ENCODE results near the gene APOL2. TPM values are rescaled to one million over a fixed set of nuclear protein-coding genes. Genes with fewer than 3 reads are reported as not detected.
A peak's percentile ranks its signal among the peaks of the same experiment; 100 is the strongest.

Gene APOL2
- total and polyA plus RNA-seq, 10 of the 15 experiments (the other 5 are each of a cell fraction or from before 2014, with no cell fraction given): 4.4 to 39.9 (median 25.0) TPM

GRCh38 chr22:36238373-36239149 is 766 bp downstream of the APOL2 start:
- in situ Hi-C loops (cut with MboI): no loop called here
- WGBS (ENCODE audit: insufficient coverage, insufficient replicate concordance, low lambda C conversion rate, missing lambda C conversion rate): 0% methylated on average over 5 of the region's 5 CpGs
- H3K4me1 ChIP-seq (ENCODE audit: control insufficient read depth, insufficient read depth, low read length): peaks cover 23% of the 10 kb centered on the region
- H4K20me1 ChIP-seq (ENCODE audit: control insufficient read depth, insufficient read depth): no peaks in the 10 kb centered on the region
- TF ChIP-seq STAT1 (conservative IDR thresholded peaks at IDR 0.05) (no peak), SMAD1 (IDR thresholded peaks at IDR 0.05; ENCODE audit: low read depth, partially characterized antibody) (peak; percentile 51), TCF7 (IDR thresholded peaks at IDR 0.05; ENCODE audit: borderline replicate concordance) (no peak), CUX1 (IDR thresholded peaks at IDR 0.05; ENCODE audit: insufficient replicate concordance, low read depth, low read length) (no peak)
- no peaks in the 10 kb centered on the region; the same call in 2 of the 3 replicates for H3K9me3 ChIP-seq (replicated peaks; ENCODE audit: control insufficient read depth, insufficient read depth, low read length)
- H3K27ac ChIP-seq (ENCODE audit: control insufficient read depth, insufficient read depth): peak overlapping the region; percentile 79
- ATAC-seq (peak; percentile 45), DNase-seq (ENCODE audit: low read depth, low spot score) (no peak), FAIRE-seq (no peak)
- H3K4me2 ChIP-seq (ENCODE audit: control insufficient read depth, insufficient read depth): peak overlapping the region; percentile 88
- H3K27me3 ChIP-seq (replicated peaks in 1 of 2; ENCODE audit: control insufficient read depth in 2 of 2, insufficient read depth in 2 of 2, low read length in 1 of 2): no peaks in the 10 kb centered on the region
- RAD21 ChIA-PET (ENCODE audit: unreplicated experiment): interaction anchor here (0.7 to 4.7 kb wide), 15 partner anchors 15 to 243 kb away, joined by 3 to 100 read pairs (median 5); partner anchors contain the start of genes APOL1, APOL3 and APOL4
- H2AFZ ChIP-seq (ENCODE audit: control insufficient read depth, low read depth, low read length): peak overlapping the region; percentile 61; the same call in 1 of the 2 replicates
- H3K79me2 ChIP-seq (ENCODE audit: control insufficient read depth, insufficient read depth, low read length): peaks cover 43% of the 10 kb centered on the region
- SMC1A ChIA-PET (ENCODE audit: uncharacterized antibody, unreplicated experiment): interaction anchor here (0.9 to 9.5 kb wide), 20 partner anchors 10 to 141 kb away, joined by 3 to 165 read pairs (median 6); partner anchors contain the start of genes APOL1 and APOL3
- CTCF ChIA-PET: interaction anchor here (0.5 to 8.0 kb wide), 30 partner anchors 11 to 300 kb away, joined by 3 to 153 read pairs (median 4); partner anchors contain the start of gene APOL1
- intact Hi-C loops (cut with micrococcal nuclease; ENCODE audit: unreplicated experiment): loop anchor here (5.0 kb wide), 1 partner anchor 39 kb away; no protein-coding TSS in a partner anchor
- POLR2A ChIA-PET: interaction anchor here (1.0 to 7.7 kb wide), 5 partner anchors 9 to 243 kb away, joined by 3 to 99 read pairs (median 5); partner anchors contain the start of genes APOL1 and TXN2
- peak overlapping the region; percentile 96 for H3K4me3 ChIP-seq
- BruUV-seq (replicated peaks): no TSS peak
- peaks cover 0 to 10% of the 10 kb centered on the region in 2 experiments; a peak in 1 of 4 replicates for H3K36me3 ChIP-seq (ENCODE audit: control insufficient read depth in 2 of 2, insufficient read depth in 2 of 2, low read length in 1 of 2)
- H3K9ac ChIP-seq (ENCODE audit: control insufficient read depth, insufficient read depth, low read length): peak overlapping the region; percentile 65
